Adrenal gland (tissue), 5 donors: ENCODE results near the gene UBE2A.

Experiments
- POLR2A ChIP-seq, 2 donors: fragments of 450-650 bp; IDR thresholded peaks; one replicate each; pipeline ENCODE4 v1.6.1; 2017; ENCODE audit warnings: antibody characterized with exemption in 2 of 2, mild to moderate bottlenecking in 2 of 2, moderate library complexity in 1 of 2
- TF ChIP-seq, protein P1 (sequence below), 6 experiments: fragments of 450-650 bp in 4 of 6; fragments of 200-600 bp in 2 of 6; sonication (generic) in 1 of 6; IDR thresholded peaks; 1 replicate in 5 of 6; 2 replicates in 1 of 6; pipeline versions ENCODE4 v1.5.1 to v1.8.0; 2016 to 2021; ENCODE audit warnings: antibody characterized with exemption in 6 of 6, mild to moderate bottlenecking in 2 of 6, moderate library complexity in 1 of 6
- donor health status: DM: no; HTN: no; CAD: no.

DNA sequence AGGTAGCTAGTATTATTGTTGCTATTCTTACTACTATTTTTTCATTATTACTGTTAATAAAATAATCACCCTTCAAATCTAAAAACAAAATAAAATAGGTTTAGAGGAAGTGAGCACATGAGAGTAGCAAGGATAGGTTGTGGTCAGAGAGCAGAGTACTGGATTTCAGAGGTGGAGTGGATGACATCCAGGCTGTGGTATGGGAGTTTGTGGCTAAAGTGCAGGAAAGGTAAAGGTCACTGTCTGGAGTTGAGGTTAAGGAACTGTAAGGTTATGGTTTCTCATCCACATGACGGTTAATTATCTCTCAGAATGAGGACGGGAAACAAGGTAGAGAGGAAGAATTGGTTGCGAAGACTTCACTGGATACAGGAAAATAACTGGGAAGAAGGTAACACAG lies 36.9 kb upstream of the UBE2A start:
- no peak for TF ChIP-seq POLR2A (IDR thresholded peaks at IDR 0.05)
- TF ChIP-seq, protein P1, sequence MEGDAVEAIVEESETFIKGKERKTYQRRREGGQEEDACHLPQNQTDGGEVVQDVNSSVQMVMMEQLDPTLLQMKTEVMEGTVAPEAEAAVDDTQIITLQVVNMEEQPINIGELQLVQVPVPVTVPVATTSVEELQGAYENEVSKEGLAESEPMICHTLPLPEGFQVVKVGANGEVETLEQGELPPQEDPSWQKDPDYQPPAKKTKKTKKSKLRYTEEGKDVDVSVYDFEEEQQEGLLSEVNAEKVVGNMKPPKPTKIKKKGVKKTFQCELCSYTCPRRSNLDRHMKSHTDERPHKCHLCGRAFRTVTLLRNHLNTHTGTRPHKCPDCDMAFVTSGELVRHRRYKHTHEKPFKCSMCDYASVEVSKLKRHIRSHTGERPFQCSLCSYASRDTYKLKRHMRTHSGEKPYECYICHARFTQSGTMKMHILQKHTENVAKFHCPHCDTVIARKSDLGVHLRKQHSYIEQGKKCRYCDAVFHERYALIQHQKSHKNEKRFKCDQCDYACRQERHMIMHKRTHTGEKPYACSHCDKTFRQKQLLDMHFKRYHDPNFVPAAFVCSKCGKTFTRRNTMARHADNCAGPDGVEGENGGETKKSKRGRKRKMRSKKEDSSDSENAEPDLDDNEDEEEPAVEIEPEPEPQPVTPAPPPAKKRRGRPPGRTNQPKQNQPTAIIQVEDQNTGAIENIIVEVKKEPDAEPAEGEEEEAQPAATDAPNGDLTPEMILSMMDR (IDR thresholded peaks at IDR 0.05) = no peak
